HG03439 (cell line): ENCODE measurements around the gene KRTAP9-9.
"Not testable (repeated sequence)": the region's sequence is repeated elsewhere in the genome, so short reads cannot be mapped to it uniquely, and the experiment has no call there.

Experiments used
- ATAC-seq: cut with Tn5 transposase; IDR thresholded peaks from one replicate; pipeline ENCODE4 v1.9.1; 2021; ENCODE audit warnings: mild to moderate bottlenecking, moderate library complexity; ENCODE audit not compliant: unreplicated experiment

Gene KRTAP9-9

GRCh38 chr17:41255381-41256290 lies at the start of gene KRTAP9-9:
Gene KRTAP9-9, plus strand, starts transcription at chr17:41255384.
- ATAC-seq, result not testable (repeated sequence)

- ATAC-seq, result no peak
These were observed 43.2 kb upstream of the KRTAP9-9 start for GRCh38 chr17:41211845-41212466.

- no peak for ATAC-seq
These were observed 42.5 kb upstream of the KRTAP9-9 start for GRCh38 chr17:41212524-41213169.

- ATAC-seq, result no peak
These were observed 39.5 kb upstream of the KRTAP9-9 start for GRCh38 chr17:41215681-41216080.

- no peak for ATAC-seq
These were observed 31.4 kb upstream of the KRTAP9-9 start for GRCh38 chr17:41223821-41224220.

- ATAC-seq, result no peak
These were observed 29.1 kb upstream of the KRTAP9-9 start for GRCh38 chr17:41226051-41226450.

GRCh38 chr17:41226598-41227095 lies 28.5 kb upstream of the KRTAP9-9 start, which contains the start of gene KRTAP9-2:
Gene KRTAP9-2, plus strand, starts transcription at chr17:41226648. Its CDS starts 7 bp downstream, at chr17:41226655.
- ATAC-seq, result not testable (repeated sequence)

GRCh38 chr17:41230094-41230493 lies 25.1 kb upstream of the KRTAP9-9 start:
- no peak for ATAC-seq

GRCh38 chr17:41231731-41232130 lies 23.5 kb upstream of the KRTAP9-9 start:
- no peak for ATAC-seq

- ATAC-seq, result not testable (repeated sequence)
These were observed 22.6 kb upstream of the KRTAP9-9 start, which contains the start of gene KRTAP9-3 for GRCh38 chr17:41232399-41233105. Gene KRTAP9-3, plus strand, starts transcription at chr17:41232449. Its CDS starts 53 bp downstream, at chr17:41232502.

GRCh38 chr17:41237116-41237515 lies 18.1 kb upstream of the KRTAP9-9 start:
- ATAC-seq, result not testable (repeated sequence)

GRCh38 chr17:41237949-41238437 lies 17.2 kb upstream of the KRTAP9-9 start, which contains the start of gene KRTAP9-8:
Gene KRTAP9-8, plus strand, starts transcription at chr17:41237999. Its CDS starts 53 bp downstream, at chr17:41238052.
- not testable (repeated sequence) for ATAC-seq

GRCh38 chr17:41246995-41247787 lies 8.0 kb upstream of the KRTAP9-9 start:
- ATAC-seq, result not testable (repeated sequence)

- not testable (repeated sequence) for ATAC-seq
These were observed 5.4 kb upstream of the KRTAP9-9 start, which contains the start of gene KRTAP9-4 for GRCh38 chr17:41249637-41250240. Gene KRTAP9-4, plus strand, starts transcription at chr17:41249687. Its CDS starts 34 bp downstream, at chr17:41249721.

- ATAC-seq, result no peak
These were observed 3.9 kb upstream of the KRTAP9-9 start for GRCh38 chr17:41251261-41251660.

GRCh38 chr17:41254861-41255260 lies 323 bp upstream of the KRTAP9-9 start:
- no peak for ATAC-seq

GRCh38 chr17:41256291-41256685 lies 1.1 kb downstream of the KRTAP9-9 start:
- ATAC-seq, result no peak

- ATAC-seq, result no peak
These were observed 3.2 kb downstream of the KRTAP9-9 start for GRCh38 chr17:41258406-41258805.

- ATAC-seq, result no peak
These were observed 8.0 kb downstream of the KRTAP9-9 start for GRCh38 chr17:41263212-41263611.
